ENCODE data around the gene UBAC2. TPM values are rescaled to one million over a fixed set of nuclear protein-coding genes. Genes with fewer than 3 reads are reported as not detected.

Gene UBAC2
- total RNA-seq, 2 experiments from 2014 or later, result 48.4 to 56.3 TPM

DNA sequence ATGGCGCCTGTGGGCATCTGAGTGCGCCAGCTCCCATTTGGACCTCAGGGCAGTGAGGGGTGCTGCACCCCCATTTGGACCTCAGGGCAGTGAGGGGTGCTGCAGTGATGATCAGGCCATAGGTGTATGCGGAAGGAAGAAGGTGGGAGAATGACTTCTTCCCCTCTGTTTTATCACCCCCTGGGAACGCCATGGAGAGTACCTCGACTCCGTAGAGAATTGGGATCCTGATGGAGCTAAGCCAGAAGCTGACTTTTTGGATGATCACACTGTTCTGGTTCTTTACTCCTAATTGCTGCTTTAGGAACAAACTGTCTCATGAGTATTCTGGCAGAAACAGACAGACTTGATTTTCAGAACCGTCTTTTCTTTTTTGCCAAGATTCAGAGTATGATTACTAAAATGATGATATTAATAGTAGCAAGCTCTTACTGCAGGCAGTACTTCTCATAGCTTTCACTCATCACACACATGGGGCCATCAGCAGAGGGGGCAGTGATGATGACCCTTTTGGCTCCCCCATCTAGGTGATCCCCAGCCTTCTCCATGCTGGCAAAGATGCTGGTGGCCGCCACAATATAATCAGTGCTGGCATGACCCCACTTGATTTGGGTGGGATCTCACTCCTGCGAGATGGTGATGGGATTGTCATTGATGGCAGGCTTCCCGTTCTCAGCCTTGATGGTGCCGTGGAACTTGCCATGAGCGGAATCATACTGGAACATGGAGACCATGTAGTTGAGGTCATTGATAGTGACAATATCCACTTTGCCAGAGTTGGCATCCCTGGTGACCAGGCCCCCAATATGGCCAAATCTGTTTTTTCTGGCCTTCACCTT, 10.3 kb upstream of the UBAC2 start:
- peaks cover 6% of the 10 kb centered on the region for H3K4me1 Mint-ChIP-seq
- no peaks in the 10 kb centered on the region for H3K9me3 Mint-ChIP-seq (ENCODE audit: low read depth)
- ATAC-seq (no peak), DNase-seq (no peak)
- intact Hi-C loops (cut with DNase I, micrococcal nuclease), result no loop called here
- no peaks in the 10 kb centered on the region for H3K27me3 Mint-ChIP-seq
- H3K4me3 Mint-ChIP-seq, result no peak overlapping the region
- H3K36me3 Mint-ChIP-seq (ENCODE audit: low read depth), result no peaks in the 10 kb centered on the region
- no peak overlapping the region for H3K27ac Mint-ChIP-seq
- ChIA-PET CTCF (interaction anchor here (0.6 kb wide), 1 partner anchor 317 kb away, joined by 3 read pairs; no protein-coding TSS in a partner anchor), POLR2A (no interaction called here)

DNA sequence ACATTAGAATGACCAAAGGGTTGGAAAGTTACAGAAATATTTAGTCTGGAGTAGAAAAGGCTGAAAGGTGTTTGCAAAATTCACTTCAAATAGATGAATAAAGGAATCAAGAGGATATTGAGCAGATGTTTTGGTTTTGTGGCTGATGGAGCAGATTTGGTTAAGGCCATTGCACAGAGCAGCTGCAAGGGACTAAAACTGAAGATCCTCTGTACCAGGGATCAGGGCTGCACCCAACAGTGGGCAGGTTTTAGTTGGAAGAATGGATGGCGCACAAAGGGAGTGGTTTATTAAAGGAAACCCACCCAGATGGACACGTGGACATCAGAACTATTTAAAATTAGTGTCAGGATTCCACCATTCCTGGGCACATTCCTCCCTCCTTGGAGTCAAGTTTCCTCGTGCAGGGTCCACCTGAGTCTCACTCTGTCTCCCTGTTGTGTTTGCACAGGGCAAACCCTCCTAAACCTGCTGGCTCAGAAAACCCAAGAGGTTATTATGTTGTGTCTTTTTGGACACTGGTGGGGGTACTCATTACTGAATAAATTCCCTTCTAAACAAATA, 9.2 kb upstream of the UBAC2 start:
- no peak for DNase-seq
- H3K27ac Mint-ChIP-seq, result no peak overlapping the region
- no peaks in the 10 kb centered on the region for H3K36me3 Mint-ChIP-seq (ENCODE audit: low read depth)
- no peak overlapping the region for H3K4me3 Mint-ChIP-seq
- peaks cover 6% of the 10 kb centered on the region for H3K4me1 Mint-ChIP-seq
- intact Hi-C loops (cut with DNase I, micrococcal nuclease), result no loop called here
- H3K9me3 Mint-ChIP-seq (ENCODE audit: low read depth), result no peaks in the 10 kb centered on the region
- ChIA-PET POLR2A (no interaction called here), CTCF (no interaction called here)
- ATAC-seq, result no peak
- H3K27me3 Mint-ChIP-seq, result no peaks in the 10 kb centered on the region

DNA sequence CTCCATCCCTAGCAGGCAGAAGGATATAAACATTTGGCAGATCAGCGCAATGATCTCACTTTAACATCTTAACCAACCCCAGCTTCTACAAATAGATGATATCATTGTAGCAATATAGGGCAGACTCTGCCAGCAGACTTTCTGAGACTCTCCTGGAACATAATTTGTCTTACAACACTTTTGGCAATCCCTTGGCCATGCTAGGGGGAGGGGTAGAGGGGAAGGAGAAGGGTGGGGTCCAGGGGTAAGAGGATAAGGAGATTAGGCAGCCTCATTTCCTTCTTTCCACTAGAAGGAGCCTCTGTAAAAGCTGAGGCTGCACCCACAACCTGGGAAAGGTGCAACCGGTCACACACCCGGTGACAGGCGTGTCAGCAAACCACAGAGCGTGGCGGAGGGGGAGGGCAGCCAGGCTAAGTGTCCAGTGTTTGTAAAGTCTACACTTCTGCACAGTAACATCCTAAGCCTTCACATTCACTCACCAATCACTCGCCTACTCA, 8.7 kb upstream of the UBAC2 start:
- no peaks in the 10 kb centered on the region for H3K36me3 Mint-ChIP-seq (ENCODE audit: low read depth)

DNA sequence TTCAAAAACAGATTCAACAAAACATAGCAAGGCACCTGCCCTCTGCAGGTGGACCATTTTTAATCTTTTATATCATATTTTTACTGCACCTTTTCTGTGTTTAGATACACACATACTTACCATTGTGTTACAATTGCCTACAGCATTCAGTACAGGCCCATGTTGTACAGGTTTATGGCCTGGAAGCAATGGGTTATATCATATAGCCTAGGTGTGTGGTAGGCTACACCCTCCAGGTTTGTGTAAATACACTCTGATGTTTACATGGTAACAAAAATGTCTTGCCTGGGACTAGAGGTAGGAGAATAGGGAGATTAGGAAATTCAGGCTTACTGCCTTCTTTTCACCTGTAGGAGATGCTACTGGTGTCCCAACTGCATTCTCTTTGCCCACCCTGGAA, 8.2 kb upstream of the UBAC2 start:
- CTCF ChIA-PET, result interaction anchor here (0.6 to 2.5 kb wide), 2 partner anchors 74 to 162 kb away, joined by 3 to 11 read pairs; no protein-coding TSS in a partner anchor
- intact Hi-C loops (cut with DNase I, micrococcal nuclease), result no loop called here
- H3K27ac Mint-ChIP-seq, result no peak overlapping the region
- H3K36me3 Mint-ChIP-seq (ENCODE audit: low read depth), result no peaks in the 10 kb centered on the region
- H3K9me3 Mint-ChIP-seq (ENCODE audit: low read depth), result no peaks in the 10 kb centered on the region
- H3K27me3 Mint-ChIP-seq, result no peaks in the 10 kb centered on the region
- ATAC-seq (no peak), DNase-seq (no peak)
- no peak overlapping the region for H3K4me3 Mint-ChIP-seq
- POLR2A ChIA-PET, result no interaction called here
- peaks cover 15% of the 10 kb centered on the region for H3K4me1 Mint-ChIP-seq

More for the DNA sequence above, 8.7 kb upstream of the UBAC2 start:
- no peaks in the 10 kb centered on the region for H3K27me3 Mint-ChIP-seq
- CTCF ChIA-PET, result interaction anchor here (2.5 kb wide), 1 partner anchor 75 kb away, joined by 11 read pairs; no protein-coding TSS in a partner anchor
- intact Hi-C loops (cut with DNase I, micrococcal nuclease), result no loop called here
- H3K27ac Mint-ChIP-seq, result no peak overlapping the region
- ATAC-seq (no peak), DNase-seq (no peak)
- POLR2A ChIA-PET, result no interaction called here
- no peak overlapping the region for H3K4me3 Mint-ChIP-seq
- no peaks in the 10 kb centered on the region for H3K9me3 Mint-ChIP-seq (ENCODE audit: low read depth)
- H3K4me1 Mint-ChIP-seq, result peaks cover 10% of the 10 kb centered on the region

DNA sequence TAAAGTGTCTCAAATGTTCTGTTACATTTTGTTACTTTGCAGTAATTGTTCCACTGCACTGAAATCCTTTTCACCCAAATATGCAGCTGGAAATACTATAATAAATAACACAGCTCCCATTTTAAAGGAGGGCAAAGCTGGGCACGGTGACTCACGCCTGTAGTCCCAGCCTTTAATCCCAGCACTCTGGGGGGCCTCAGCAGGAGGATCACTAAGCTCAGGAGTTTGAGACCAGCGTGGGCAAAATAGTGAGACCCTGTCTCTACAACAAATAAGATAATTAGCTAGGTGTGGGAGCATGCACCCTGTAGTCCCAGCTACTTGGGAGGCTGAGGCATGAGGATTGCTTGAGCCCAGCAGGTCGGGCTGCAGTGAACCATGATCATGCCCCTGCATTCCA, 7.5 kb upstream of the UBAC2 start:
- intact Hi-C loops (cut with DNase I, micrococcal nuclease), result no loop called here
- Mint-ChIP-seq H3K4me3 (no peak overlapping the region), H3K36me3 (ENCODE audit: low read depth) (no peaks in the 10 kb centered on the region), H3K27me3 (no peaks in the 10 kb centered on the region), H3K27ac (no peak overlapping the region), H3K4me1 (peaks cover 17% of the 10 kb centered on the region), H3K9me3 (ENCODE audit: low read depth) (no peaks in the 10 kb centered on the region)
- ChIA-PET CTCF (interaction anchor here (0.6 to 2.5 kb wide), 3 partner anchors 73 to 244 kb away, joined by 3 to 11 read pairs (median 3); no protein-coding TSS in a partner anchor), POLR2A (no interaction called here)
- DNase-seq (no peak), ATAC-seq (no peak)

DNA sequence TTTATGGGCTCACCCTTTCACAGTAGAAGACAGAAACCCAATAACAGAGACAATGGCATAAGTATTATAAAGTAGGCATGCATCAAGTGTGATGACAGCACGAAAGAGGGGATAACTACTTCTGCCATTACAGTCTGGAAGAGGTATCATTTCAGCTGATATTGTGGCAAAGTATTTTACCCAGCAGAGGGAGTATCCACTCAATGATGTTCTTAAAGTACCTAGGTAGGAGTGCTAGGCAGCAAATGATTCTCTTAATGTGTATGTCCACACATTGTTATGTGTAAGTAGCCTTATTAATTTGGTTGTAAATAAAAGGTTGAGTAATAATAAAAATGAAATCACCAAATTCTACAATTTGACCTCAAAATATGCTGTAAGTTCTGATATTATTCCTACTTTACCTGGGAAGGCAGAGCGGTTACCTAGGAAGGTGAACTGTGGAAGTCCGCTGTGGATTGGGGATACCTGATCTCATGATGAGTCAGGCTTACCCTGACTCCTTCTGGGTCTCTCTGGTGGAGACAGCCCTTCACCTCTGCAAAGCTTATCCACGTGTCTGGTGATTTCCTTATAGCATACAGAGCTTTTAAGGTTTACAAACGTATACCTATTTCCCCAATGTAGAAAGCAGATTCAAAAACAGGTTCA, 4.1 kb upstream of the UBAC2 start:
- DNase-seq (no peak), ATAC-seq (no peak)
- Mint-ChIP-seq H3K36me3 (ENCODE audit: low read depth) (peaks cover 9% of the 10 kb centered on the region), H3K9me3 (ENCODE audit: low read depth) (no peaks in the 10 kb centered on the region), H3K27me3 (no peaks in the 10 kb centered on the region), H3K4me3 (no peak overlapping the region), H3K4me1 (peaks cover 33% of the 10 kb centered on the region), H3K27ac (no peak overlapping the region)
- intact Hi-C loops (cut with DNase I, micrococcal nuclease), result no loop called here
- ChIA-PET CTCF (interaction anchor here (0.6 to 2.3 kb wide), 8 partner anchors 9 to 245 kb away, joined by 3 to 12 read pairs (median 4); no protein-coding TSS in a partner anchor), POLR2A (no interaction called here)

DNA sequence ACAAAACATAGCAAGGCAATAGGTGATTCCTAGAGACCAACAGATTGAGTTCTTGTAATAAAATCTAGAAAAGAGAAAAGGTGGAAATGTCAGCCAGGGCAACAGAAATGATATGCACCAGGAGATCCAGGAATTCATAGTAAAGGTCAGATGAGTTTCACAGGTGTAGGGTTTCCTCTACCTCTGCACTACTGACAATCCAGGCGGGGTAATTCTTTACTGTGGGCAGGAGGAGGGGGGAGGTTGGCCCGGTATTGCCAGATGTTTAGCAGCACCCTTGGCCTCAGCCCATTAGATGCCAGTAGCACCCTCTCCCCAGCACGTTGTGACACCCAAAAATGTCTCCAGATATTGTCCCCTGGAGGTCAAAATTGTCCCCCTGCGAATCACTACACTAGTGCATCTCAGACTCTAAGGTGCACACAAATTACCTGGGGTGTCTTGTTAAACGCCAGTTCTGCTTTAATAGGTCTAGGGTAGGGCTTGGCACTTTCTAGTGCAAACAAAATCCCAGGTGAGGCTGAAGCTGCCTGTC, 3.5 kb upstream of the UBAC2 start:
- Mint-ChIP-seq H3K4me1 (peaks cover 30% of the 10 kb centered on the region), H3K36me3 (ENCODE audit: low read depth) (peaks cover 11% of the 10 kb centered on the region), H3K4me3 (no peak overlapping the region), H3K27me3 (no peaks in the 10 kb centered on the region), H3K27ac (no peak overlapping the region), H3K9me3 (ENCODE audit: low read depth) (no peaks in the 10 kb centered on the region)
- ATAC-seq (no peak), DNase-seq (no peak)
- ChIA-PET CTCF (interaction anchor here (0.6 to 2.3 kb wide), 9 partner anchors 10 to 461 kb away, joined by 3 to 12 read pairs (median 4); no protein-coding TSS in a partner anchor), POLR2A (no interaction called here)
- intact Hi-C loops (cut with DNase I, micrococcal nuclease), result no loop called here

DNA sequence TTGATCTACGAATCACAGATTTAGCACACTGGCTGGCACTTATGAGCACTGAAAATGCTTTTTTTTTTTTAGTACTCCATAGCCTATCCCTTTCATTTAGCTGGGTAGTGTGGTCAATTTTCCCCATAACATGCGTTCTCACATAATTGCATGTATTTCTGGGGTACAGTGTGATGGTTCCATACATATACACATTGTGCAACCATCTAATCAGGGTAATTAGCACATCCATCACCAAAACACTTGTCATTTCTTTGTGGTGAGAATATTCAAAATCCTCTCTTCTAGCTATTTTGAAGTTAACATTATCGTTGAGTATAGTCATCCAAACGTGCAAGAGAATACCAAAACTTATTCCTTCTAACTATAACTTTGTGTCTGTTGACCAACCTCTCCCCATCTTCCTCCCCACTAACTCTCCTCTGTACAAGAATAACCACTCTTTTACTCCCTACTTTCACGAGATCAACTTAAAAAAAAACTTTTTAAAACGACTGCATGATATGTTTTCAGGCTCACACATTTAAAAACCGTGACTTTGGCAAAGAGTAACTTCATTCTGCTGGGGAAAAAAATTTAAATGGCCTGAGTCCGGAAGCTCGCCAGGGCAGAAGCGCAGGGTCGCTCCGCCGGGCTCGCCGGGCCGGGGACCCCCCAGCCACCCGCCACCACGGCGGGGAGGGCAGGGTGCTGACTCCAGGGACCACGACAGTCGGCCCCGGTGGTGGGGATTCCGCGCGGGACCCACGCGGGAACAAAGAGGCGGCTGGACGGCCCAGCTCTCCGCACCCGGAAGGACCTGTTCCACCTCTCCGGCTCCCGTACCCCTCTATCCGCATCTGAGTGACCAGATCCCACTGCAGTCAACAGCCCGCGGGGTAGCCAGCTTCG, 868 bp upstream of the UBAC2 start:
- ChIA-PET POLR2A (interaction anchor here (0.6 to 3.1 kb wide), 20 partner anchors 15 to 264 kb away, joined by 3 to 16 read pairs (median 4); partner anchors contain the start of gene GPR18), CTCF (interaction anchor here (0.6 to 2.7 kb wide), 18 partner anchors 15 to 546 kb away, joined by 3 to 17 read pairs (median 4); partner anchors contain the start of genes GPR18 and GPR183)
- H3K4me1 Mint-ChIP-seq, result peaks cover 54% of the 10 kb centered on the region
- peak overlapping the region; percentile 82 for H3K4me3 Mint-ChIP-seq
- peak overlapping the region; percentile 95 for H3K27ac Mint-ChIP-seq
- intact Hi-C loops (cut with DNase I, micrococcal nuclease), result loop anchor here (1.0 to 5.0 kb wide), 17 partner anchors 15 to 627 kb away; partner anchors contain the start of genes GPR18 (in 2 of the 2), GPR183 (in 1 of the 2), STK24 (in 1 of the 2) and TM9SF2 (in 1 of the 2)
- no peaks in the 10 kb centered on the region for H3K9me3 Mint-ChIP-seq (ENCODE audit: low read depth)
- ATAC-seq (no peak), DNase-seq (no peak)
- no peaks in the 10 kb centered on the region for H3K27me3 Mint-ChIP-seq
- H3K36me3 Mint-ChIP-seq (ENCODE audit: low read depth), result peaks cover 25% of the 10 kb centered on the region

DNA sequence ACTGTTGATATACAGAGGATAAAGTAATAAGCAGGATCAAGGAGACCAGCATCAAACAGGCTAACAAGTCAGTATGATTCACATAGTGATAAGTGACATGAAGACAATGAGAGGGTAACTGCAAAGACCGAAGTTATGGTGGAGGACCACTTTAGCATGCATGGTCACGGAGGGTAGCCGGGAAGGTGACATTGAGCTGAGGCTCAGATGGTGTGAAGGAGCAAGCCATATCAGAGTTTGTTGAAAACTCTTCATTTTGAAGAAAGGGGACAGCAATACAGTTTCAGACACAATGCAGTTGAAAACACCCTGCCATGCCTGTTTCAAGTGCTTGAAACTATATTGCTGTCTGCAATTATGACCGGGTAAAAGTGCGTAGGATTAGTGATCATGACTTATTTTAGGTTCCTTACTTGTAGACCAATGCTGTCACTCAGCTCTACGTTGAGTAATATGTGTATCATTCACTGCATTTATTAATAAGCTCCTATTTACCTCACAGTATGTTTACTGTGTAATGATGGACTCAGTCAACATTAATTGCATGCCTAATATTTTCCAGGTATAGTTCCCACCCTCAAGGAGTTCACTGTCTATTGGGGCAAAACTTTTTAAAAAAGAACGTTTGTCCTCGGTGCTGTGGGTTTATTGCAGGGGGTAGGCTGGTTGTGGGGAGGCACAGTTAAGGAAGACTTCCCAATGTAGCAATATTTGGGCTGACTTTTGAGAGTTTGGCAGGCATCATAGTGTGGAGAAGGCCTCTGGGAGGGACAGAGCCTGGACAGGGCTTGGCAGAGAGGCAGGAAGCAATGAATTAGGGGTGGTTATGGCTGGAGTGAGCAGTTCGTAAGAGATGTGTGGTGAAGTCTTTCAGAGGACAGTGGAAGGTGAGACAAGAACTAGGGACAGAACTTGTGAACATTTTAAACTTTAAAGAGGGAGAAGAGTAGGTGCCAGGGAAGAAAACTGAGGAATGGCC, 3.2 kb downstream of the UBAC2 start:
- POLR2A ChIA-PET, result interaction anchor here (0.6 to 3.6 kb wide), 15 partner anchors 10 to 230 kb away, joined by 3 to 25 read pairs (median 4); partner anchors contain the start of gene GPR18

More for the DNA sequence above, 3.2 kb downstream of the UBAC2 start:
- Mint-ChIP-seq H3K9me3 (ENCODE audit: low read depth) (no peaks in the 10 kb centered on the region), H3K27ac (peak overlapping the region; percentile 84), H3K36me3 (ENCODE audit: low read depth) (peaks cover 52% of the 10 kb centered on the region), H3K27me3 (no peaks in the 10 kb centered on the region), H3K4me3 (peak overlapping the region; percentile 58), H3K4me1 (peaks cover 73% of the 10 kb centered on the region)
- CTCF ChIA-PET, result interaction anchor here (0.6 to 4.6 kb wide), 14 partner anchors 11 to 232 kb away, joined by 3 to 19 read pairs (median 6); partner anchors contain the start of gene GPR18
- intact Hi-C loops (cut with DNase I, micrococcal nuclease), result loop anchor here (1.0 to 5.0 kb wide), 9 partner anchors 10 to 632 kb away; partner anchors contain the start of genes GPR18 (in 1 of the 2) and STK24 (in 1 of the 2)
- no peak for DNase-seq
- peak; percentile 15 for ATAC-seq
